HG03280 (cell line): ENCODE data around the gene DACT2.

ENCODE experiments used
- ATAC-seq: cut with Tn5 transposase; IDR thresholded peaks from one replicate; pipeline ENCODE4 v1.9.1; 2021; ENCODE audit warnings: mild to moderate bottlenecking, moderate library complexity; ENCODE audit not compliant: unreplicated experiment

DACT2 gene

DNA sequence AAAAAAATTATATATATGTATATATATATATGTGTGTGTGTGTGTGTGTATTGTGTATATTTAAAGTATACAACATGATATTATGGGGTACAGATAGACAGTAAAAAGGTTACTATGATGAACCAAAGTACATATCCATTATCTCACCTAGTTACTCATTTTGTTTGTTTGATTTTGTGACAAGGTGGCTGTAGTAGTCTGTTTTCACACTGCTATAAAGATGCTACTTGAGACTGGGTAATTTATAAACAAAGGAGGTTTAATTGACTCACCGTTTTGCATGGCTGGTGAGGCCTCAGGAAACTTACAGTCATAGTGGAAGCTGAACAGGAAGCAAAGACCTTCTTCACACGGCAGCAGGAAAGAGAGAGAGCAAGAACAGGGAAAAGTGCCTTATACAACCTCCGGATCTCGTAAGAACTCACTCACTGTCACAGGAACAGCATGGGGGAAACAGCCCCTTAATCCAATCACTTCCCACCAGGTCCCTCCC lies 30.2 kb upstream of the DACT2 start:
- no peak for ATAC-seq

GRCh38 chr6:168348186-168348585 lies 28.6 kb upstream of the DACT2 start:
- no peak for ATAC-seq

DNA sequence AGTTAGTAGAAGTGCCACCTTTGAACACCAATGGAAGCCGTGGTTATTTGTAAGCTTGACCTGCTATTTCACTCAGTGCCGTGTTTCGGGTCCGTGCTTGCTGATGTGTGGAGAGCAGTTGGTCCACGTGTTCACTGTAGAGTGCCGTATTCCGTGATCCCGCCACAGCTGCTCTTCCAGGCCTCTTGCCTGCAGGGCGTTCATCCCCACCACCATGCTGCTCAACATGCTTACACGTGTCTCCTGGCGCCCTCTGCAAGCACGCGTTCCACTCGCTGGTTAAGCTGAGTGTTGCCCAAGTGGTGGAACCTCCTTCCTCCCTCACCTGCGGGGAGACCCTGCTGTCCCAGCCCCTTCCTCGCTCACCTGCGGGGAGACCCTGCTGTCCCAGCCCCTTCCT lies 28.0 kb upstream of the DACT2 start:
- no peak for ATAC-seq

GRCh38 chr6:168347053-168347452 lies 27.5 kb upstream of the DACT2 start:
- no peak for ATAC-seq

GRCh38 chr6:168345896-168346754 lies 26.5 kb upstream of the DACT2 start:
- ATAC-seq, result no peak

- no peak for ATAC-seq
Observed at GRCh38 chr6:168345266-168345665, 25.7 kb upstream of the DACT2 start.

GRCh38 chr6:168344338-168344737 lies 24.8 kb upstream of the DACT2 start:
- ATAC-seq, result no peak

DNA sequence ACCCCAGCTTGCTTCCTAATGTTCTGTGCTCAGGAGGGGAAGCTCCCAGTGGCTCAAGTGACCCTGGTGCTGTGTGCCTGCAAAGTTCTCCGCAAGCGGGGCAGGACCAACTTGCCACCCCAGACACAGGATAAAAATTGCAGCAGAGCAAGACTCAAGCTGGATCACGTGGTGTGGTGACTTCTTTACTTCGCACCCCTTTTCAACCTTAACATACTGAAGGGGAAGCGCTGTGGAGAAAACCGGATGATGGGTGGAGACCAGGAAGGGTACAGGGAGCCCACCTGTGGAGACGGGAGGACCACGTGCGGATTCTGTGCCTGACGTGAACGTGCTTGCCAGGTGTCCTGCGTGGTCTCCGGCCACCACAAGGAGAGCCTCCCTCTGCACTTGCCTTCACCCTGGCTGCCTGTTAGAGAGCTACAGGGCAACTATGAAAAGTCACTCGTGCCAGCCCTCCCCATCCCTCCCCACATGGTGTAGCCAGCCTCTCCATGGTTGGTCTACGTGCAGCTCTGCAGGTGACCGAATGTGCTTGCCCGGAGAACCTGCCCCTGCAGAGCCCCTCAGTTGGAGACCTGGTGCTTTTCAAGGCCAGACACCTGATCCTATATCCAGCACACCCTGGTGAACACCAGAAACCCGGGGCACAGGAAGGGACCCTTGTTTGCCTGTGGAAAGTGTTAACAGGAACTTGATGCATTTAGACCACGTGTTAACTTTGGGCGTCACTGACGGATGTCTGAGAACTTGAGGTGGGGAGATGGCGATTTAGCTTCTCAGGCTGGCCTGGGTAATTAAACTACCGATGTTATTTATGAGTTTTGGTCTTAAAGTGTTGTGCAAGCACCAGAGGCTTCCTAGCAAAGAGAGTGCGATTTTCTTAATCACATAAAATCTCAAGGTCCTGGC lies 23.9 kb upstream of the DACT2 start:
- ATAC-seq, result no peak

GRCh38 chr6:168342636-168343035 lies 23.1 kb upstream of the DACT2 start:
- no peak for ATAC-seq

GRCh38 chr6:168341280-168341900 lies 21.8 kb upstream of the DACT2 start:
- no peak for ATAC-seq

GRCh38 chr6:168340819-168341218 lies 21.2 kb upstream of the DACT2 start:
- ATAC-seq, result no peak

GRCh38 chr6:168338777-168339176 lies 19.2 kb upstream of the DACT2 start:
- ATAC-seq, result no peak

DNA sequence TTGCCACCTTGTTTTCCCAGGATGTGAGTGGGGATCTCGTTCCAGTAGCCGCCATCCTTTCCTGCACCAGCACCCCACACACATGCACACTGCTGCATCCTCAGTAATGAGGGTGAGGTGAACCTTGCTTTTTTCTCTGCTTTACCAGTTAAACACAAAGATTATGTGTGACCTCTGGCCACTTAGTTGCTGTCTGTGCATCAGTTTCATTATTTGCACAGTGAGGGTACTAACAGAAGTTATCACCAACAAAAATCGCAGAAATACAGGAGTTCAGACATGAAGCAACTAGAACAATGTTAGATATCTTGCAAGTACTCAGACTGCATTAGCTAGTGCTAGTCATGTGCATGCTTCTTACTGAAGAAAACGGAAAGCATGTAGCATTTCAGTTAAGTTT lies 17.4 kb upstream of the DACT2 start:
- no peak for ATAC-seq

DNA sequence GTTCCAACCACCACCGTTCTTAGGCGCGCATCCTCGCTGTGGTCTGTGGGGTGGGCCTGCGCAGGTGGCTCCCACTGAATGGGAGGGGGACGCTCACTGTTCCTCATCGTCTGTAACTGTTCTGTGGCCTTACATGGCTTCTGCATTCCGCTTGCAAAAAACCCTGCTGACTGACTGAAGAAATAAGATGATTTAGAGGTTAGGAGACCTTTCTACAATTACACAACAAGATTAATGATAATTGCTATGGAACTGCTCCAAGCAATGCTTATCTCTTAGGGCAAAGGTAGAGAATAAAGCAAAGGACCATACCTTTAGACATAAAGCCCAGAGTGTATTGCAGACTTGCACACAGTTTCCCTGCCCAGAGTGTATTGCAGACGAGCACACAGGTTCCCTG lies 14.4 kb upstream of the DACT2 start:
- no peak for ATAC-seq

DNA sequence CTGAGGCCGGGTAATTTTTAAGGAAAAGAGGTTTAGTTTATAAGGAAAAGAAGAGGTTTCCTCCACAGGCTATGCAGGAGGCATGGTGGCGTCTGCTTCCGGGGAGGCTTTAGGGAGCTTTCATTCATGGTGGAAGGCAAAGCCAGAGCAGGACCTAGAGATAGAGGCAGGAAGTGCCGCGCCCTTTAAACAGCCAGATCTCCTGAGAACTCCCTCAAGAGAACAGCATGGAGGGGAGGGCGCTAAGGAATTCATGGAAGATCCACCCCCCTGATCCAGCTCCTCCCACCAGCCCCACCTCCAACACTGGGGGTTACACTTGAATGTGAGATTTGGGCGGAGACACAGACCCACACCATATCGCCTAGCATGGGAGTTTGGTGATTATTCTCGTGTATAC lies 13.9 kb upstream of the DACT2 start:
- no peak for ATAC-seq

GRCh38 chr6:168333039-168333438 lies 13.5 kb upstream of the DACT2 start:
- no peak for ATAC-seq

DNA sequence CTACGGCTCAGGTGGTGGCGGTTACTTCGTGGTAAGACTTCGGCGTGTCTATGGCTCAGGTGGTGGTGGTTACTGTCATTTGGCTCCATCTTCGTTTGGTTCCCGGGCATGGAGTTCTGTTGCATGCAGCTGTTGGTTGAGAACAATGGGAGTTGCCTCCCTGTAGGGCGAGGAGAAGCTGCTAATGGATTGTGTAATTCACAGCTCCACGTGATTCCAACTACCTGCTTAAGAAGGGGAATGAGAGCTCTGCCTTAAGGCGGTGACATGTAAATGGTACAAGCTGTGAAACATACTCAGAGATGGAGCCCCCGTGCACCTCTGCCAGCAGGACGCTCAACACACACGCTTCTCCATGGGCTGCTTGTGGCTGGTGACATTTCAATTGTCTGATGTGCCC lies 12.4 kb upstream of the DACT2 start:
- no peak for ATAC-seq

- no peak for ATAC-seq
Observed at GRCh38 chr6:168331058-168331457, 11.5 kb upstream of the DACT2 start.

DNA sequence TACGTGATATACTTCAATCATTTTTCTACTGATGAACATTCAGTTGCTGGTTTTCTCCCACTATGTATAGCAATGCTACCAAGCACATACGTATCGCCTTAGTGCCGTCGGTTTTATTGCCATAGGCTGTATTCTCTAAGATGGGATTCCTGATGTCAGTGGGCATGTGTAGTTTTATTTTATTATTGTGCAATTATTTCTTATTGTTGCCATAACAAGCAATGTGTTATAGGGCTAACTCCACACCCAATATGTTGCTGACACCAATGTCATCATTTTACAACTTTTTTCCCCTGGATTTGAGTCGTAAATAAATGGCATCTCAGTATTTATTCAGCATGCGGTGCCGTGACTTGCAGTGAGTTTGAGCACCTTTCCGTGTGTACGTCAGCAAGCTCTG lies 10.8 kb upstream of the DACT2 start:
- no peak for ATAC-seq

DNA sequence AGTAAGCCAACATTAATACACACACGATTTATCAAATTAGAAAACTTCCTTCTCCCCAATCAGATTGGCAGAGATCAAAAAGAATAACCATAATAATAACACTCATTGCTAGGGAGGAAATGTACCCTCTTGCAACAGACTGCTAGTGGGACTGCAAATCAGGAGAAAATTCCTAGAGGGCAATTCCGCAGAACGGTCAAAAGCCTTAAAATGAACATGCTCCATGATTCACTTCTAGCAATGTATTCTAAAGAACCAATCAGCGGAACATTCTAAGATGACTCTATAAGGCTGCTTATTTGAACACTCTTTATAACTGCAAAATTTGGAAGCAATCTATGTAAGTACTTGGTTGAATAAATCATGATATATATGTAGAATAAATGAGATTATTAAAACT lies 8.5 kb upstream of the DACT2 start:
- no peak for ATAC-seq
